HG02571 (cell line): ENCODE results near the gene FN3K.

Experiments used
- ATAC-seq: cut with Tn5 transposase; IDR thresholded peaks from one replicate; pipeline ENCODE4 v1.9.1; 2021; ENCODE audit warnings: mild to moderate bottlenecking, moderate library complexity; ENCODE audit not compliant: unreplicated experiment

FN3K gene

DNA sequence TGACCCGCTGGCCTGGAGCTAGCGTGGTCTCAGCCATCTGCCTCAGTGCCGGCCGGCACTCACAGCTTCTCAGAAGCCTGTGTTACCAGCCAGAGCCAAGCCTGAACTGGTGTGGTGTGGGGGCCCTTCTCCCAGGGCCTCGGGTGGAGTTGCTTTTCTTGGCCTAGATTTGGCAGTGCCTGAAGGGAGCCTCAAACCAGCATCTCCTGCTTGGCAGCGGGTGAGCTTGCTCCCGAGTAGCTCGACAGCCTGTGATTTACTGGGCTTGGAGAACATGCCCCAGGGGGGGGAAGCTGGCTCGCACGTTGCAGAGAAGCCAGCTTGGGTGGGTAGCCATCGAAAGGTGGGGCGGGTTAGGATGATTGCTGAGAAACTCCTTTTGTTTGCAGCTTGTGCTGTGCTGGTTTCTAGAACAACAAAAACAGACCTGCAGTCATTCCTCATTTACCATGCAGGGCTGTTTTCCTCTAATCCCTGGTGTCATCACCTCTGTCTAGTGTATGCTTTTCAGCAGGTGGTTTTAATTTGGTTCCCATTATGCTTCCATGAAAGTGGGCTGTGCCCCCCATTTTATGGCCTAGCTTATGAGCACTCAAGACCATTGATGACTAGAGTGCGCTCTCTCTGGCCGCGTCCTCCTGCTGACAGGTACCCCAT lies 58.7 kb downstream of the FN3K start:
- ATAC-seq: no peak

DNA sequence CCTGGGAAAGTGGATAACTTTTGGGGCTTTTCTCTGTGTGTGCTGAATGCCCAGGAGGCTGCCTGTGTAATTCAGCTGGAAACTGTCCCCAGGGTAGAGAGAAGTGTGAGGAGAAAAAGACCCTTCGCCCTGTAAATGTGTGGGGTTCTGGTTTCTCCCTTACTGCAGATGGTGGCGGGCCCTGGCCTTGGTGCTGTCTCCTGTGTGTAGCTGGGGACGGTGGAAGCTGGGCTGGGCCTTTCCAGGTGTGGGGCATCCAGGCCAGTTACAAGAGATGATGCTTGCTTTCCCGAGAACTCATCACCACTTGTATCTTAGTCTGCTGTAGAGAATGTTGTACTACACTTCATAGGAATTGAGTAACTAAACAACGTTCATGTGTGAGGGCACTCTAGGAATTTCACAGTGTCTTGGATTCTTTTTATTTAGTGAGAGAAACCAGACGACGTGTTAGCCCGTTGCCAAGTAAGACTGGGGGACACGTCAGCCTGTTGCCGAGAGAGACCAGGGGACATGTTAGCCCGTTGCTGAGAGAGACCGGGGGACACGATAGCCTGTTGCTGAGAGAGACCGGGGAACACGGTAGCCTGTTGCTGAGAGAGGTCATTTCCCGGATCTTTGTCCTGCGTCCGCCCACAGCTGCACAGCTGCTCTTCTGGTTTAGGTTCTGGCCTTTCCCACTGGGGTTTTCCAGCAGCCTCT lies 59.5 kb downstream of the FN3K start:
- no peak for ATAC-seq

DNA sequence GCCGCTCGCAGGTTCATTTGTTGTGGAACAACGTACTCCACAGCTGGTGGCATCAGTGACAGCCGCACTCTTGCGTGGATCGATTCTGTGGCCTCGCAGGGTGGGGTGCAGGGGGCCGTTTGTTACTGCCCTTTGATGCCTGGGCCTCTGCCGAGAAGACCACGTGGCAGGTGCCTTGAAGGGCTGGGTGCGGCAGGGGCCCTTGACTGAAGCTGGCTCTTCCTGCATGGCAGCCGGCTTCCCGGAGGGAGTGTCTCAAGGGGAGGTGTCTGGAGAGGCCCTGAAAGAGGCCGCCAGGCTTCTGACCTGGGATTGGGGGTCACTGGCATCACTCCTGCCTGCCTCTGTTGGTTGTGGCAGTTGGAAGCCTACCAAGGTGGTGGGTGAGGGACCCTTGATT lies 60.2 kb downstream of the FN3K start:
- no peak for ATAC-seq

DNA sequence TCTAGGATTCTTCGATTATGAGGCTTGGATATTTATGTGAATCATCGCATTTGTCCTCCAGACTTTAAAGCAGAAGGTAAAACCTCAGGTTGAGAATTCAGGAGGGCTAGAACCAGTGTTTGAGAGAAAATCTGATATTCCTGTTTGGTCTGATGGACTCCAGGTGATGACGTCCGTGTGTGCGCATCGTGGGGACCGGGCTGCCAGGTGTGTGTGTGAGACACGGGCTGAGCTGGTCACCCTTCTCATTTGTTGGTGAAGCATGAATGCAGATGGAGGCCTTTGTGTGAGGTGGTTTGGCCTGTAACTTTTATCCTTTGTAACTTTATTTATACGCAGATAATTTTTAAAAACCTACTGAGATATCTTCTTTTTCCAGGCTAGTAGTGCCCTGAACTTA lies 61.6 kb downstream of the FN3K start:
- ATAC-seq: no peak

DNA sequence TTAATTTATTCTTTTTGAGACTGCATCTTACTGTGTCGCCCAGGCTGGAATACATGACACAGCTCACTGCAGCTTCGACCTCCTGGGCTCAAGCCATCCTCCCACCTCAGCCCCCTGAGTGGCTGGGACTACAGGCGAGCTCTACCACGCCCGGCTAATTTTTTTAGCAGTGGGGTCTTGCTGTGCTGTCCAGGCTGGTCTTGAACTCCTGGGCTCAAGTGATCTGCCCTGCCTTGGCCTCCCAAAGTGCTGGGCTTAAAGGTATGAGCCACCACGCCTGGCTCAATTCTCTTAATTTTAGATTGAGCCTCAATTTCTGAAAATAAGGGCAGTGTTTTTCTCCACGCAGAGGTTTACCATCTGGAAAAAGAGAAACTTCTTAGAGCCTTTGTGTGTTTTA lies 63.3 kb downstream of the FN3K start:
- no peak for ATAC-seq

DNA sequence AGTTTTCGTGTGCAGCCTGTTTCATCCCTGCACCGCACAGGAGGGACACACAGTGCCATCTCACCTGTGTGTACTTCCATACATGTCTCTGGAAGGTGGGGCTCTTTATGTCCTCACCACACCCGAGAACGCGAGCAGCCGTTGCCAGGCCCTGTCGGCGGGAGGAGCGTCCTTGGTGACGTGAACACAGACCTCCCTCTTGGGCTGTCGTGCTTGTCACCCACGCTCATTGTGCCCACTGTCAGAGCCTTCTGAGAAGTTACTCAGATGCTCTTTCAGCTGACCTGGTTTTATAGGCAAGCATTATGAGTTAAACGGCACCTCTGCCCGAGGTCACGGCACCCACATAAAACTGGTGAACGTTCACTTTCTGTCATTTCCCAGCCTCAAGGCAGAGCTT lies 64.2 kb downstream of the FN3K start:
- no peak for ATAC-seq
